ENCODE data around the gene IGSF22. TPM values are rescaled to one million over a fixed set of nuclear protein-coding genes. Genes with fewer than 3 reads are reported as not detected.

Gene IGSF22
- total RNA-seq (0.21 TPM), polyA plus RNA-seq (0.32 TPM)

DNA sequence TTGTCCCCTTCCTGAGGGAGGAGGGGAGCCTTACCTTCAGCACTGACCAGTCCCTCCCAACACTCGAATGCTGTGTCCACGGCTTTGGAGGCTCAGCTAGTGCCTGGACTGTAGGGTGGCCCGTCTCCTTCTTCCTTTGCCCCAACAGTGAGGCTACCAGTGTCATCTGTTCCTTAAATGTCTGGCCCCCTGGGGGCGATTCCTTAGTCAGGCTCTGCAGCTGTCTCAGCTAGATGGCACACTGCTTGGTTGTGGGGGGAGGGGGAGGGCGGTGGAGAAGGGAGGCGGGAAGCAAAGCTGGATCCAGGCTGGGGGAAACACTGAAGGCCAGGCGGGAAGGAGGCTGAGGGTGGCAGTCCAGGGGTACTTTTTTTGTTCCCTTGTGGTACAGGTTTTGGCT, at the start of gene IGSF22:
Gene IGSF22 (minus strand): TSS at position 149 of the 400 bp plus-strand sequence. CDS start 1,952 bp downstream, outside the sequence.
- Histone ChIP-seq H3K36me3 (ENCODE audit: insufficient read depth) (no peaks in the 10 kb centered on the region), H3K4me3 (ENCODE audit: low read depth, low read length) (no peak within 1 kb of the TSS), H3K27ac (ENCODE audit: low read depth) (no peak within 1 kb of the TSS), H3K4me1 (ENCODE audit: insufficient read depth) (no peaks in the 10 kb centered on the region)
- no peak for DNase-seq (ENCODE audit: extremely low spot score)
- 61% methylated on average over 7 of the region's 7 CpGs for WGBS

DNA sequence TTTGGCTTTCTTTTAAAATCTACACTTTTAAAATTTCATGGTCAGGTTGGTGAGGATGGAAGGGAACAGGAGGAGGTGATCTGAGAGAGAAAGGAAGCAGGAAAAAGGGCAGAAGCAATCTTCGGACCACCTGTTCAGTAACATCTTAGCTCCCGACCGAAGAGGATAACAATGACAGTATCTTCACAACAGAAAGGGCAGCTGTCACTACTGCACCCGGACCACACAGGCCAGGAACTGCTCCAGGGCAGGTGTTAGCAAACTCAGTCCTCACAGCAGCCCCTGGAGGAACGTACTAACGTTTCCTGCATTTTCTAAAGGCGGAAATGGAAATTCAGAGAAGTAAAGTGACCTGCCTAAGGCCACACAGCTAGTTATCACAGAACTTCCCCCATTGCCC, 48.8 kb upstream of the IGSF22 start:
- Histone ChIP-seq H3K4me1 (ENCODE audit: insufficient read depth) (no peaks in the 10 kb centered on the region), H3K4me3 (ENCODE audit: low read depth, low read length) (no peak overlapping the region), H3K36me3 (ENCODE audit: insufficient read depth) (no peaks in the 10 kb centered on the region), H3K27ac (ENCODE audit: low read depth) (no peak overlapping the region)
- 76% methylated on average over 7 of the region's 7 CpGs for WGBS
- DNase-seq (ENCODE audit: extremely low spot score) = no peak

DNA sequence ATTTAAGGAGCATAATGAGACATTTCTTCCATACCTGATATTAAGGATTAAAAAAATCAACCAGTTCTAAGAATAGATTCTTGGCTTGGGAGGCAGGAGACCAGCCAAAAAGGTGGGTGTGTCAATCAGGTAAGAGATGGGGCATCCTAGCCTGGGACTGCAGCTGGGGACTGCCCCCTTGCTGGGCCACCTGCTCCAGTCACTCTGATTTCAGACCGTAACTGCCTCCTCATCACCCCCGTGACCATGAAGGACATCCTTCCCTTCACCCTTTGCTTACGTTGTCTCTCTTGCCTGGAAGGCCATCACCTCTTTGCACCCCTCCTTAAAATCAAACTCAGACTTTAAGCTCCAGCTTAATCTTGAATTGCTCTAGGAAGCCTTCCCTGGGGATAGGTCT, 47.7 kb upstream of the IGSF22 start:
- no peak for DNase-seq (ENCODE audit: extremely low spot score)
- 76% methylated on average over 3 of the region's 3 CpGs for WGBS
- no peak overlapping the region for H3K4me3 ChIP-seq (ENCODE audit: low read depth, low read length)
- no peaks in the 10 kb centered on the region for H3K4me1 ChIP-seq (ENCODE audit: insufficient read depth)
- no peaks in the 10 kb centered on the region for H3K36me3 ChIP-seq (ENCODE audit: insufficient read depth)
- no peak overlapping the region for H3K27ac ChIP-seq (ENCODE audit: low read depth)

DNA sequence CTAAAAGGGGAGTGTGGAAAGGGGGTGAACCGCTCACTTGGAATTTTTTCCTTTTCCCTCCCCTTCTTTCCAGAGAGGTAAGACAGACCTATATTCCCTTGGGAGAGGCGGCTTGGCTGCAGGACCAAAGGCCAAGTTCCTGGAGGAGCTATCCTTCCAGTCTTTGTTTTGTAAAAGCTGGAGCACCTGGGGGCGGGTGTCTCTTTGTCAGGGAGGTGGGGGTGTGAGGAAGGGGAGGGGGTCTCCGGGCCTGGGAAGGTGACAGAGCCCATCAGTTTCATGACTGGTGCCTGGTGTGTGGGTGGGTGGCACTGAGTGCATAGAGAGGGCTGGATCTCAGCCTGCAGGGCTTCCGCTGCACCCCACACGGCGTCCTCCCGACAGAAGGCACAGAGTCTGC, 47.1 kb upstream of the IGSF22 start:
- DNase-seq (ENCODE audit: extremely low spot score) = no peak
- 52% methylated on average over 8 of the region's 8 CpGs for WGBS
- no peak overlapping the region for H3K4me3 ChIP-seq (ENCODE audit: low read depth, low read length)
- no peaks in the 10 kb centered on the region for H3K36me3 ChIP-seq (ENCODE audit: insufficient read depth)
- no peak overlapping the region for H3K27ac ChIP-seq (ENCODE audit: low read depth)
- H3K4me1 ChIP-seq (ENCODE audit: insufficient read depth) = no peaks in the 10 kb centered on the region

DNA sequence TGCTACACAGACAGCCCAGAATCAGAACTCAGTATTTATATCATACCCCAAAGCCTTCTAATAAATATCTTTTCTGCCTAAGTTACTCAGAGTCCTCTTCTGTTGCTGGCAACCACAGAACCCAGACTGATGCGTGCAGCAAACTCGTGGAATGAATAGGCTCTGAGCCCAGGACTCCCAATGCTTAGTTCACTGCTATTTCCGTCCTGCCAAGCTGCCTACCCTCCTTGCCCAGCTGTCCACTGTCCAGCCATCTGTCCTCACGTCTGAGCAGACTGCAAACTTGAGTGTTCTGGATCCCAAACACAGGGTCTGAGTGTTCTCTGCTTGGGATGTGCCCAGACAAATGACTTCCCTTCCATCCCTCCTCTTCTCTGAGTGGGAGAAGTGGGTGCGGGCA, 46.2 kb upstream of the IGSF22 start:
- no peak overlapping the region for H3K4me3 ChIP-seq (ENCODE audit: low read depth, low read length)
- 57% methylated on average over 5 of the region's 5 CpGs for WGBS

DNA sequence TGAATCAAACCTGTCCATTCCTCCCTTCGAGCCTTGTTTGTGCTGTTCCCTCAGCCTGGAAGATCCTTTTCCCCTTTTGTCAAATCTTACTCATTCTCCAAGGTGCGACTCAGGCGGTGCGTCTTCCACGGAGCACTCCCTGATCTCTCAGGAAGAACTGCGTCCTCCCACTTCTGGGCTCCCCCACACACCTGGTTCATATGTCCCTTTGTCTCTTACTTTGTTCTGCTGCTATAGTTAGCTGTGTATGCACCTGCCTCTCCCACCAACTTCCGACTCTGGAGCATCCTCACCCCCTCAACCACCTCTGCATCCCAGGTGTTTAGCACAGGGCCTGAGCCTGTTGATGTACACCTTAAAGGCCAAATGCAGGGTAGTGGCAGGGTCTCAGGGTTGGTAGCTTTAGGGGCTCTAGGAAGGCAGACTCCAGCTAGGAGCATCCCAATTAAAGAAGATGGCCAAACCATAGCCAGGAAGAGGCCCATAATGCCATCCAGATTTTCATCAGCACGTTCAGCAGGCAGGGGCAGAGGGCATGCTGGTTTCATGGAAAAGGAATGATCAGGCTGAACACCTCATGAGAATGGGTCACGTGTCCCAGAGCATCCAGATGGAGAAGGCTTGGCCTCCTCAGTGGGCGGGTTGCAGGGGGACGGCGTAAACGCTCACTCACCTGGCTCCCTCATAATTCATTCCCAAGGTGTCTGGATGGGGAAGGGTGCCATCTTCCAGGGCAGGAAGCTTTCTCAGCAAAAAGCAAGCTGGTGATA, 45.5 kb upstream of the IGSF22 start:
- Histone ChIP-seq H3K36me3 (ENCODE audit: insufficient read depth) (no peaks in the 10 kb centered on the region), H3K4me1 (ENCODE audit: insufficient read depth) (no peaks in the 10 kb centered on the region), H3K27ac (ENCODE audit: low read depth) (no peak overlapping the region), H3K4me3 (ENCODE audit: low read depth, low read length) (no peak overlapping the region)
- 87% methylated on average over 13 of the region's 13 CpGs for WGBS
- DNase-seq (ENCODE audit: extremely low spot score) = no peak

More for the DNA sequence above, 46.2 kb upstream of the IGSF22 start:
- no peak for DNase-seq (ENCODE audit: extremely low spot score)
- H3K4me1 ChIP-seq (ENCODE audit: insufficient read depth) = no peaks in the 10 kb centered on the region
- H3K27ac ChIP-seq (ENCODE audit: low read depth) = no peak overlapping the region
- no peaks in the 10 kb centered on the region for H3K36me3 ChIP-seq (ENCODE audit: insufficient read depth)

DNA sequence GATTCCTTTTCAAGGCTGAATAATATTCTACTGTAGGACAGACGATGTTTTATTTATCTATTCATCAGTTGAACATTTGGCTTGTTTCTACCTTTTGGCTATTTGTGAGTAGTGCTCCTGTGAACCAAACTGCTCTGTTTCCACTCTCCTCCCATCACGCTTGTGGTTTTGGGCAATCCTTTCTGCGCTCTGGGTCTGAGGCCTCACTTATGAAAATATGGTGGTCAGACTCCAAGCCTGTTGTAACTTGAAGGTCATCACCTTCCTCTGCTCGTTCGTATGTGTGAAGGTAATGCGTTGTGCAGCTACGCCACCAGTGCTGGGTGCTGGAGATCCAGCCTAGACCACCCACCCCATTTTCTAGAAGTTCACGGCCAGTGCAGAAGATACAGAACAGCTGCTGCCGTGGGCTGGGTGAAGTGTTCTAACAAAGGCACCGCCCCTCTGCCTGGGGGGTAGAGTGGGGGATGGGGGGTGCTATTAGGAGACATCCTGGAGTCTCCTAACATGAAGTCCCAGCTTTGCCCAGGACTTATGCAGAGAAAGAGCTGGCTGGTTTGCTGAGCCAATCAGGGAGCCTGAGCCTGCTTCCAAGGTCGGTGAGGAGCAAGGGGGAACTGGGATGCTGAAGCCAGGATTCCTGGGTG, 44.6 kb upstream of the IGSF22 start:
- H3K36me3 ChIP-seq (ENCODE audit: insufficient read depth) = no peaks in the 10 kb centered on the region
- no peak overlapping the region for H3K27ac ChIP-seq (ENCODE audit: low read depth)
- H3K4me3 ChIP-seq (ENCODE audit: low read depth, low read length) = no peak overlapping the region
- H3K4me1 ChIP-seq (ENCODE audit: insufficient read depth) = no peaks in the 10 kb centered on the region
- DNase-seq (ENCODE audit: extremely low spot score) = no peak
- 63% methylated on average over 11 of the region's 11 CpGs for WGBS

DNA sequence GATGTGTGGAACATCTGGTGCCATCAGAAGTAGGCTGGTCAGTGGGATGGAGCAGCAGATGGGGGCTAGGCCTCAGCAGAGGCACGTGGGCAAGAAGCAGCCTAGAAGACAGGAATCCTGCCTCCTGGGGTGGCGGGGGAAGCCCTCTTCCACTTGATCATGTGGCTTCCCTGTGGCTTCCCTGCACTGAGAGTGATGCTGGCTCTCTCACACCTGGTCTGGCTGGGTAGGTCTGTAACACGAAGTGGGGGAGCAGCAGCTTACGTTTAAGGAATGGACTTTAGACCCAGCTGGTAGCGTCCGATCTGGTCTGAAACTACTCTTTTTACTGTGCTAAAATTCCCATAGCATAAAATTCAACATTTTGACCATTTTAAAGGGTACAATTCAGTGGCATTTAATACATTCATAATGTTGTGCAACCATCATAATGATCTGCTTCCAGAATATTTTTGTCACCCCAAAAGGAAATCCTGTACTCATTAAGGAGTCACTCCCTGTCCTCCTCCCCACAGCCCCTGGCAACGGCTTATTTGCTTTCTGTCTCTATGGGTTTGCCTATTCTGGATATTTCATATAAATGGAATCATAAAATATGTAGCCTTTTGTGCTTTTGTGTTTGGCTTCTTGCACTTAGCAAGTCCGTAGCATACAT, 43.9 kb upstream of the IGSF22 start:
- Histone ChIP-seq H3K4me3 (ENCODE audit: low read depth, low read length) (no peak overlapping the region), H3K27ac (ENCODE audit: low read depth) (no peak overlapping the region), H3K4me1 (ENCODE audit: insufficient read depth) (no peaks in the 10 kb centered on the region), H3K36me3 (ENCODE audit: insufficient read depth) (no peaks in the 10 kb centered on the region)
- WGBS = 44% methylated on average over 8 of the region's 8 CpGs
- DNase-seq (ENCODE audit: extremely low spot score) = no peak

DNA sequence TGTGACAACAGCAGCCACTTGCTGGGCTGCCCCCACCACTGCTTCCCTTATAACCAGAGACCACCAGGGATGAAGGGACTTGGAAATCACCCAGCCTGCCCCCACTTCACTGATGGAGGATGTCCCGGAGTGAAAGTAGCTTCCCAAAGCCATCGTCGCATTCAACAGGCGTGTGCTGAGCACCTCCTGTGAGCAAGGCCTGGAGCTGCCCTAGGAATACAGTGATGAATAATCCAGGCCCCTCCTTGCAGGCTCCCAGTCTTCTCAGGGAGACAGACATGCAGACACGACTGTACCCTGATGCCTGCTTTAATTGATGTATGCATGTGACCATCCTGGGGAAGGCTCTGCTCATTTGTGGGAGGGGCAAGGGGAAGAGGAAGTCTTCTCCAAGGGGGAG, 43.0 kb upstream of the IGSF22 start:
- Histone ChIP-seq H3K27ac (ENCODE audit: low read depth) (no peak overlapping the region), H3K4me3 (ENCODE audit: low read depth, low read length) (no peak overlapping the region), H3K36me3 (ENCODE audit: insufficient read depth) (no peaks in the 10 kb centered on the region), H3K4me1 (ENCODE audit: insufficient read depth) (no peaks in the 10 kb centered on the region)
- DNase-seq (ENCODE audit: extremely low spot score) = no peak
- 70% methylated on average over 5 of the region's 5 CpGs for WGBS

DNA sequence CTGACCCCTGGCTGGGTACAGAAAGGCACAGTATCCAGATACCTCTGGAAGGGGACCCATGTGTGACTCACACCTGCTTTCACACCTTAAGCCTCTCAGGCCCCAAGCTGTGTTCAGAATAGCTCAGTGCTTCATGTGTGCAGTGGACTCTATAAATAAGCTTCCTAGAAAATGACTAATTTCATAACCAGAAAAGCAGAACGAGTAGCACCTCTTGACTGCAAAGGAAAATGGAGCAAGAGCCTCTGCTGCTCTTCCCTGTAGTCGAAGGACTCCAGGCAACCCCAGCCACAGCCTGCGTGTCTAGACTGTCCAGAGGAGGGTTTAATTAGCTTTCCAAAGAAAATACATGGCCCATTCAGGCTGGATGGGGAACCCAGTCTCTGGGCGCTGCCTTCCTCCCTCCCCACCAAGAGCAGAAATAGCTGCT, 42.5 kb upstream of the IGSF22 start:
- Histone ChIP-seq H3K4me1 (ENCODE audit: insufficient read depth) (no peaks in the 10 kb centered on the region), H3K27ac (ENCODE audit: low read depth) (no peak overlapping the region), H3K36me3 (ENCODE audit: insufficient read depth) (no peaks in the 10 kb centered on the region), H3K4me3 (ENCODE audit: low read depth, low read length) (no peak overlapping the region)
- 62% methylated on average over 4 of the region's 4 CpGs for WGBS
- no peak for DNase-seq (ENCODE audit: extremely low spot score)

DNA sequence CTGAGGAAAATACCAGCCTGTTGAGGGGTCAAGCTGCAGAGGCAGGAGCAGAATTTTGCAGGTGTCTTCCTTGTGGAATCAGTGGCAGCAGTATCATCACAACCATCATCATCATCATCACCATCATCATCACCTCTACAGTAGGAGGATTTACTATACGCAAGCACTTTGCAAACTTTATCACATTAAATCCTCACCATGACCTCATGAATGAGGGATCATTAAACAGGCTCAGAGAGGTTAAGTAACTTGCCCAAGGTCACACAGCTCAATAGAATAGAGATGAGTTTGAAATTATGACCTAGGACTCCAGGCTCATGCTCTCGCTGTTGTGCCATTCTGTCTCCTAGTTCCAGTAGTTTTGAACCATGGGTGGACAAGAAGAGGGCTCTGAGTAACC, 40.0 kb upstream of the IGSF22 start:
- H3K4me1 ChIP-seq (ENCODE audit: insufficient read depth) = no peaks in the 10 kb centered on the region
- H3K4me3 ChIP-seq (ENCODE audit: low read depth, low read length) = no peak overlapping the region
- 92% methylated on average over 2 of the region's 2 CpGs for WGBS
- H3K36me3 ChIP-seq (ENCODE audit: insufficient read depth) = no peaks in the 10 kb centered on the region
- no peak overlapping the region for H3K27ac ChIP-seq (ENCODE audit: low read depth)
- no peak for DNase-seq (ENCODE audit: extremely low spot score)

DNA sequence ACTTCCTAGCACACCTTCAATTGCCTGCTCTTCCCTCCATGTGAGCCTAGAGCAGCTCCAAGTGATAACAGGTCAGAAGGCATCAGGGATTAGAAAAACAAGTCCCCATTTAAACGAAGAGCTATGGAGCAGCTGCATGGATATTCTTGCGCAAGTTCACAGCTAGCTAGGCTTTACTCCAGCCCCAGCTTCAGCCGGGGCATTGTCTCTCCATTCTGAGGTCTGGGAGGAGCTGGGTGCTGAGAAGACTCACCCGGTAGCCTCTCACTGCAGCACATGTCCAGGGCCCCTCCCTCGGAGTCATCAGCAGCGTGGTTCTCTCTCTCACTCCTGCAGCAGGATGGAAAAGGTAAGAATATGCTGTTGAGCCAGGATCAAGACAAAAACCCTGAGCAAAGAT, 39.6 kb upstream of the IGSF22 start:
- Histone ChIP-seq H3K27ac (ENCODE audit: low read depth) (no peak overlapping the region), H3K36me3 (ENCODE audit: insufficient read depth) (no peaks in the 10 kb centered on the region), H3K4me1 (ENCODE audit: insufficient read depth) (no peaks in the 10 kb centered on the region), H3K4me3 (ENCODE audit: low read depth, low read length) (no peak overlapping the region)
- no peak for DNase-seq (ENCODE audit: extremely low spot score)
- WGBS = 50% methylated on average over 6 of the region's 6 CpGs

DNA sequence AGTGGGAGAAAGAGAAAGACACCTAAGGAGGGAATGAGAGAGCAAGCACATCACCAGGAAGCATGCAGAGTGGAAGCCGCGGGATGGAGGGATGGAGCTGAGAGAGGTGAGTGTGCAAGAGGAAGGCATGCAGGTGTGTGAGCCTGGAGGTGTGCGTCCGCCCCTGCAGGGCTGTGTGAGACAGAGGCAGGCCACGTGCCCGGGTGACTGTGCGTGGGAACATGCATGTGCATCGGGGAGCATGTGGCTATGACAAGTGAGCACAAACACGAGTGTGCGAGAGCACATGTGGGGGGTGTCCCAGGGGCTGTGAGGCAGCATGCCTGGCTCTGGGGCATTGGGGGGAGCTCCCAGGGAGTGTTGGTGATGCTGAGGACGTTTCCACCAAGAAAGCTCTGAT, 35.8 kb upstream of the IGSF22 start:
- Histone ChIP-seq H3K4me3 (ENCODE audit: low read depth, low read length) (no peak overlapping the region), H3K4me1 (ENCODE audit: insufficient read depth) (no peaks in the 10 kb centered on the region), H3K27ac (ENCODE audit: low read depth) (no peak overlapping the region), H3K36me3 (ENCODE audit: insufficient read depth) (no peaks in the 10 kb centered on the region)
- DNase-seq (ENCODE audit: extremely low spot score) = no peak
- 84% methylated on average over 11 of the region's 11 CpGs for WGBS

DNA sequence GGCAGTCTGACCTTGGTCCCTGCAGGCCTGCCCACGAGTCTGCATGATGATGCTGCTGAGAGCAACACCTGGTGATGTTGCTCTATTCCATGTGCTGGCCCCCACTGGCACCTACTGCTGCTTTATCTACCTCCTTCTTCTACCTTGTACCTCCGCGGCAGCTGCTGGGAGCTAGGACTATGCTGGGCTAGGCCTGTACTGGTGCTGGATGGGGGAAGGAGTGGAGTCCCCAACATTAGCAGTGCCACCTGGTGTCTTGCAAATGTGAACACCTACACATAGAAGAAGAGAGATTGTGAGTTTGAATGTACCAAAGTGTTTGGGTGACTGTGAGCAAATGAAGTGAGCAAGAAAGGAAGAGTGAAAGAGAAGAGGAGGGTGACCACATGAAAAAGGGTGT, 35.2 kb upstream of the IGSF22 start:
- Histone ChIP-seq H3K4me1 (ENCODE audit: insufficient read depth) (no peaks in the 10 kb centered on the region), H3K4me3 (ENCODE audit: low read depth, low read length) (no peak overlapping the region), H3K27ac (ENCODE audit: low read depth) (no peak overlapping the region), H3K36me3 (ENCODE audit: insufficient read depth) (no peaks in the 10 kb centered on the region)
- WGBS = 82% methylated on average over 3 of the region's 3 CpGs
- no peak for DNase-seq (ENCODE audit: extremely low spot score)
